Mesothelial cell of epicardium (in vitro differentiated cells): ENCODE results near the gene LUZP1. TPM values are rescaled to one million over a fixed set of nuclear protein-coding genes. Genes with fewer than 3 reads are reported as not detected.
A peak's percentile ranks its signal among the peaks of the same experiment; 100 is the strongest.

Experiments
- DNase-seq, 2 experiments: peaks; one replicate each; pipeline ENCODE4 v3.0.0; 2021; ENCODE audit warnings: low spot score in 2 of 2; ENCODE audit not compliant: unreplicated experiment in 2 of 2
- H3K27ac Mint-ChIP-seq: 2 replicates; pipeline ENCODE4 v1.8.0; 2021; ENCODE audit warnings: mixed read lengths
- H3K27me3 Mint-ChIP-seq: 2 replicates; pipeline ENCODE4 v1.8.0; 2021; ENCODE audit warnings: low read depth, mixed read lengths
- H3K36me3 Mint-ChIP-seq: 2 replicates; pipeline ENCODE4 v1.8.0; 2021; ENCODE audit warnings: mixed read lengths
- H3K4me1 Mint-ChIP-seq: 2 replicates; pipeline ENCODE4 v1.8.0; 2021; ENCODE audit warnings: mixed read lengths
- H3K4me3 Mint-ChIP-seq: 2 replicates; pipeline ENCODE4 v1.8.0; 2021; ENCODE audit warnings: mild to moderate bottlenecking, moderate library complexity, mixed read lengths
- H3K9me3 Mint-ChIP-seq: 2 replicates; pipeline ENCODE4 v1.8.0; 2021; ENCODE audit warnings: mixed read lengths
- CTCF ChIP-seq: fragments of 200-600 bp; sonication (generic); IDR thresholded peaks from one replicate; pipeline ENCODE4 v1.5.0; 2021; ENCODE audit warnings: antibody characterized with exemption; ENCODE audit not compliant: unreplicated experiment
- total RNA-seq: library from RNA; stranded (reverse); gene quantifications from 3 replicates; pipeline ENCODE4 v1.2.1, GENCODE V29; 2021

LUZP1 gene
- total RNA-seq, 1 donor from 2014 or later = 67.6 TPM

GRCh38 chr1:23111600-23112535, 56.8 kb downstream of the LUZP1 start:
- no peak overlapping the region for H3K4me3 Mint-ChIP-seq
- no peak for DNase-seq
- H3K9me3 Mint-ChIP-seq = no peaks in the 10 kb centered on the region
- no peak for TF ChIP-seq CTCF
- peaks cover 29% of the 10 kb centered on the region for H3K4me1 Mint-ChIP-seq
- H3K27me3 Mint-ChIP-seq = no peaks in the 10 kb centered on the region
- peaks cover 11% of the 10 kb centered on the region for H3K36me3 Mint-ChIP-seq
- peak overlapping the region; percentile 88 for H3K27ac Mint-ChIP-seq

GRCh38 chr1:23110391-23110790, 58.3 kb downstream of the LUZP1 start:
- DNase-seq = no peak
- no peak overlapping the region for H3K4me3 Mint-ChIP-seq
- no peak for TF ChIP-seq CTCF
- no peak overlapping the region for H3K27ac Mint-ChIP-seq
- no peaks in the 10 kb centered on the region for H3K27me3 Mint-ChIP-seq
- H3K4me1 Mint-ChIP-seq = peaks cover 29% of the 10 kb centered on the region
- no peaks in the 10 kb centered on the region for H3K9me3 Mint-ChIP-seq
- H3K36me3 Mint-ChIP-seq = peaks cover 20% of the 10 kb centered on the region

DNA sequence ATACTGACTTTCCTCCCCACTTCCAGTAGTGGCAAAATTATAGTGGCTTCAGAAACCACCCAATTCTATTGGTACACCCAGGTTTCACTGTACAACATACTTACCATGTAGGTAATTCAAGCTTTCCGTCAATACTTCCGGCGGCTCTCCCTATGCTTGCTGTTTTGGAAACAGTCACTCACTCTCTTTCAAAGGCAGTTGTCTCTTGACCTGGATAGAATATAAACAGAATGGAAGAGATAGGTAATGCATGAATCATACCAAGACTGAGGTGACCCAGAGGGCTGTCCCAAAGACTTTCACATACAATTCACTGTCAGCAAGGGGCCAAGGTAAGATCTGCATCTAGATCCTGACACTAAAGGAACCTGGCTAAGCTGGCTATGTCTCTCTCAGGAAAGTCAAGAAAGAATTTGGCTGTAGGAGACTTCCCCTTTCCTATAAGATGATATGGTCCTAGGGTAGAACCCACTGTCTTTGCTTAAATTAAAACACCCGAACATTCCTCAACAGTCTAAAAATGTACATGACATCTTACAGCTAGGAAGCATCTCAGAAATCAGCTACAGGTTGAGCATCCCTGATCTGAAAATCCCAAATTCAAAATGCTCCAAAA, 59.6 kb downstream of the LUZP1 start:
- TF ChIP-seq CTCF = no peak
- no peak overlapping the region for H3K27ac Mint-ChIP-seq
- no peaks in the 10 kb centered on the region for H3K27me3 Mint-ChIP-seq
- H3K36me3 Mint-ChIP-seq = peaks cover 23% of the 10 kb centered on the region
- no peak overlapping the region for H3K4me3 Mint-ChIP-seq
- no peak for DNase-seq
- peaks cover 16% of the 10 kb centered on the region for H3K4me1 Mint-ChIP-seq
- no peaks in the 10 kb centered on the region for H3K9me3 Mint-ChIP-seq

DNA sequence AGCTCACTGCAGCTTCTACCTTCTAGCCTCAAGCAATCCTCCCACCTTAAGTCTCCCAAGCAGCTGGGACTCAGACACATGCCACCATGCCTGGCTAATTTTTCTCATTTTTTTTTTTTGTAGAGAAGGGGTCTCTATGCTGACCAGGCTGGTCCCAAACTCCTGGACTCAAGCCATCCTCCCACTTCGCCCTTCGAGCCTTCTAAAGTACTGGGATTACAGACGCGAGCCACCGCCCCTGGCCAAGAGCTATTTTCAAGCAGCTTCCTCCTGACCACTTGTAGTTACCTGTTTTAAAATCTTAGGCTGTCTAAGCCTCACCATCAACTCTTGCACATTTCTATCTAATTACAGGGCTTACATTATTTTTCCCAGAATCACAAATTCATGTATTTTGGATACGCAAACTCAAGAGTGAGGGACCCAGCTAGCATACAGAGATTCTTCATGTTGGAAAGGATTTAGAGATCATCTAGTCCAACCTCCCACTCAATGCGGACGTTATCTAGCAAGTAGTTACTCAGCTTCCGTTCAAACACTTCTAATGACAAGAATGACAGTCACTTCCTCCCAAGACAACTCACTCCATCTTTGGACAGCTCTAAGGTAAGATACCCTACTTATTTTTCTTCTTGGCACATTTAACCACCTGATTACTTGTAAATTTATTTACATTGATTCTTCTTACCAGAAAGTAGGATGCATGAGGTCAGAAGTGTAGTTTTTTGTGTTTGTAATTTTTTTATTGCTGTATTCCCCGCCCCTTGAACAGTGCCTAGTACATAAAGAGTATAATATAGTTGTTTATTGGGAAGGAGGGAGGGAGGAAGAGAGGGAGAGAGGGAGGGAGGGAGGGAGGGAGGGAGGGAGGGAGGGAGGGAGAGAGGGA, 65.4 kb downstream of the LUZP1 start:
- Mint-ChIP-seq H3K9me3 (no peaks in the 10 kb centered on the region), H3K36me3 (peaks cover 24% of the 10 kb centered on the region), H3K4me3 (no peak overlapping the region), H3K27ac (peak overlapping the region; percentile 36), H3K4me1 (peaks cover 24% of the 10 kb centered on the region), H3K27me3 (no peaks in the 10 kb centered on the region)
- no peak for DNase-seq
- no peak for TF ChIP-seq CTCF

GRCh38 chr1:23102289-23102688, 66.4 kb downstream of the LUZP1 start:
- Mint-ChIP-seq H3K36me3 (peaks cover 19% of the 10 kb centered on the region), H3K27me3 (no peaks in the 10 kb centered on the region), H3K27ac (peak overlapping the region; percentile 45), H3K9me3 (no peaks in the 10 kb centered on the region), H3K4me3 (no peak overlapping the region), H3K4me1 (peaks cover 24% of the 10 kb centered on the region)
- no peak for DNase-seq
- TF ChIP-seq CTCF = no peak
